BJ (cell line): ENCODE results near the gene RGL1. TPM values are rescaled to one million over a fixed set of nuclear protein-coding genes. Genes with fewer than 3 reads are reported as not detected.

Experiments
- CTCF ChIA-PET: fragments of 350-600 bp; formaldehyde crosslinking; extraction: SDS; loops from one replicate; lab custom pipeline; 2021; ENCODE audit warnings: antibody characterized with exemption, inconsistent platforms; lab: Yijun Ruan, JAX
- POLR2A ChIA-PET: fragments of 300-600 bp; sonication (Branson Sonifier 250); formaldehyde crosslinking; extraction: SDS; loops from one replicate; lab custom pipeline; 2021; ENCODE audit warnings: antibody characterized with exemption; lab: Charles Lee
- DNase-seq: peaks from one replicate; pipeline ENCODE4 v3.0.0-alpha.2; 2011; ENCODE audit warnings: low read depth
- H3K27me3 ChIP-seq: 2 replicates; pipeline ENCODE4 v1.6.0; 2011; ENCODE audit warnings: low read length; ENCODE audit not compliant: control insufficient read depth, insufficient read depth
- H3K36me3 ChIP-seq: 2 replicates; pipeline ENCODE4 v1.5.1; 2011; ENCODE audit warnings: low read length; ENCODE audit not compliant: control insufficient read depth, insufficient read depth
- H3K4me3 ChIP-seq: 2 replicates; pipeline ENCODE4 v1.5.1; 2011; ENCODE audit warnings: low read depth, mild to moderate bottlenecking, control low read depth, low read length
- CTCF ChIP-seq: IDR thresholded peaks from 2 replicates; pipeline ENCODE4 v1.5.1; 2011; ENCODE audit warnings: low read depth, mild to moderate bottlenecking, control low read depth, inconsistent platforms, low read length, moderate library complexity; ENCODE audit not compliant: insufficient read depth
- polyA plus RNA-seq: library from polyadenylated mRNA; depleted of rRNA; stranded (reverse); fragments of >200 nt; gene quantifications from 2 replicates; pipeline ENCODE4 v1.2.3, GENCODE V29; 2011

RGL1 gene
- polyA plus RNA-seq, 1 experiment, result 9.7 TPM

GRCh38 chr1:183908079-183908478 is 103.2 kb downstream of the RGL1 start:
- CTCF ChIA-PET, result no interaction called here
- Histone ChIP-seq H3K36me3 (peaks cover 13% of the 10 kb centered on the region), H3K27me3 (no peaks in the 10 kb centered on the region), H3K4me3 (no peak overlapping the region)
- POLR2A ChIA-PET, result no interaction called here
- no peak for DNase-seq
- no peak for TF ChIP-seq CTCF

- no peak for DNase-seq
- Histone ChIP-seq H3K4me3 (no peak overlapping the region), H3K36me3 (peaks cover 13% of the 10 kb centered on the region), H3K27me3 (no peaks in the 10 kb centered on the region)
- ChIA-PET POLR2A (no interaction called here), CTCF (no interaction called here)
- TF ChIP-seq CTCF, result no peak
Observed at GRCh38 chr1:183909672-183910071, 104.8 kb downstream of the RGL1 start.

- TF ChIP-seq CTCF, result no peak
Observed at GRCh38 chr1:183910845-183911244, 105.9 kb downstream of the RGL1 start.

GRCh38 chr1:183911285-183911684 is 106.4 kb downstream of the RGL1 start:
- ChIA-PET POLR2A (no interaction called here), CTCF (no interaction called here)
- no peak overlapping the region for H3K4me3 ChIP-seq
- peaks cover 9% of the 10 kb centered on the region; the same call in 1 of the 2 replicates for H3K36me3 ChIP-seq
- DNase-seq, result no peak
- H3K27me3 ChIP-seq, result no peaks in the 10 kb centered on the region
- no peak for TF ChIP-seq CTCF

More at GRCh38 chr1:183910845-183911244, 105.9 kb downstream of the RGL1 start:
- Histone ChIP-seq H3K27me3 (no peaks in the 10 kb centered on the region), H3K36me3 (peaks cover 9% of the 10 kb centered on the region; the same call in 1 of the 2 replicates), H3K4me3 (no peak overlapping the region)
- DNase-seq, result no peak
- ChIA-PET CTCF (no interaction called here), POLR2A (no interaction called here)

- Histone ChIP-seq H3K36me3 (peaks cover 7% of the 10 kb centered on the region; the same call in 1 of the 2 replicates), H3K4me3 (no peak overlapping the region), H3K27me3 (no peaks in the 10 kb centered on the region)
- POLR2A ChIA-PET, result no interaction called here
- CTCF ChIA-PET, result no interaction called here
- DNase-seq, result no peak
- no peak for TF ChIP-seq CTCF
Observed at GRCh38 chr1:183912265-183912886, 107.5 kb downstream of the RGL1 start.
